GM23338 (cell line): ENCODE measurements around the gene CCNY.

Source experiments
- EZH2 ChIP-seq: fragments of 200-600 bp; sonication (generic); IDR thresholded peaks from one replicate; pipeline ENCODE4 v1.8.0; 2017; ENCODE audit warnings: antibody characterized with exemption, mild to moderate bottlenecking, low read depth; ENCODE audit not compliant: unreplicated experiment
- EZH2phosphoT487 ChIP-seq: fragments of 200-600 bp; sonication (generic); IDR thresholded peaks from one replicate; pipeline ENCODE4 v1.8.1; 2018; ENCODE audit warnings: antibody characterized with exemption; ENCODE audit not compliant: unreplicated experiment
- JUNB ChIP-seq: IDR thresholded peaks from one replicate; pipeline ENCODE4 v1.6.1; 2016; ENCODE audit warnings: antibody characterized with exemption; ENCODE audit not compliant: unreplicated experiment
- POLR2AphosphoS5 ChIP-seq: IDR thresholded peaks from 2 replicates; pipeline ENCODE4 v1.6.1; 2016; ENCODE audit warnings: antibody characterized with exemption, low read depth
- TF ChIP-seq, protein P1 (sequence below), 2 experiments: fragments of 200-600 bp in 1 of 2; sonication (generic) in 1 of 2; conservative IDR thresholded peaks; 2 replicates each; pipeline versions ENCODE4 v1.5.1 to v1.6.1; 2016 to 2017; ENCODE audit warnings: antibody characterized with exemption in 2 of 2, low read depth in 2 of 2, mild to moderate bottlenecking in 2 of 2, moderate library complexity in 1 of 2
- TF ChIP-seq, protein P2 (sequence below): IDR thresholded peaks from one replicate; pipeline ENCODE4 v1.6.1; 2018; ENCODE audit warnings: antibody characterized with exemption; ENCODE audit not compliant: unreplicated experiment

DNA sequence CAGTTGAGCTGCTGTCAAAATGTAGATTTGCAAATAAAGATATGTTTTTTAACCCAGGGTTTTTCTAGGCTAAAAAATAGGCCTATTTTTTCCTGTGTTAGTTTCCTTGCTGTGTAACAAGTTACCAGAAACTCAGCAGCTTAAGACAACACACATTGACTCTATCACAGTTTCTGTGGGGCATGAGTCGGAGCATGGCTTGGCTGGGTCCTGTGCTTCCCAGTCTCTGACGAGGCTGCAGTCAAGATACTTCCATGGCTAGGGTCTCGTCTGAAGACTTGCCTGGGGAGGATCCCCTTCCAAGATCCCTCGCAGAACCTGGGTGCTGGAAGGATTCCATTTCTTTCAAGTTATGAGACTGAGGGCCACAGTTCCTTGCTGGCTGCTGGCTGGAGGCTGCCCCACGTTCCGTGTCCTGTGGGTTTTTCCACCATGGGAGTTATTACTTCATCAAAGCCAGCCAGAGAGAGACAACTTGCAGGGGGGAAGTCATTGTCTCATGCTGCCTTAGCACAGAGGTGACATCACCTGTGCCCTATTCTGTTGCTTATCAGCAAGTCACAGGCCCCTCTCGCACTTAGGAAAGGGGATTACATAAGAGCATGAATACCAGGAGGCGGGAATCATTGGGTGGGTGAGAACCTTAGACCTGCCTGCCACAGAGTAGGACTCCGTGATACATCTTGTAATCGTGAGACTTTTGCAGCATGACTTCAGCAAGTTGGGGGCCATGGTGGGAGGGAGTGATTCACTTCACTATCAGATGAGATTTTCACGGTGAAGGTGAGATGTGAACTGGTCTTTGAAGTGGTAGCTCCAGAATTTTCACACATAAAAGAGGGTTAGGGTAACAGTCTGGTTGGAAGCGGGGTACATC, 77.9 kb downstream of the CCNY start:
- TF ChIP-seq, protein P1, sequence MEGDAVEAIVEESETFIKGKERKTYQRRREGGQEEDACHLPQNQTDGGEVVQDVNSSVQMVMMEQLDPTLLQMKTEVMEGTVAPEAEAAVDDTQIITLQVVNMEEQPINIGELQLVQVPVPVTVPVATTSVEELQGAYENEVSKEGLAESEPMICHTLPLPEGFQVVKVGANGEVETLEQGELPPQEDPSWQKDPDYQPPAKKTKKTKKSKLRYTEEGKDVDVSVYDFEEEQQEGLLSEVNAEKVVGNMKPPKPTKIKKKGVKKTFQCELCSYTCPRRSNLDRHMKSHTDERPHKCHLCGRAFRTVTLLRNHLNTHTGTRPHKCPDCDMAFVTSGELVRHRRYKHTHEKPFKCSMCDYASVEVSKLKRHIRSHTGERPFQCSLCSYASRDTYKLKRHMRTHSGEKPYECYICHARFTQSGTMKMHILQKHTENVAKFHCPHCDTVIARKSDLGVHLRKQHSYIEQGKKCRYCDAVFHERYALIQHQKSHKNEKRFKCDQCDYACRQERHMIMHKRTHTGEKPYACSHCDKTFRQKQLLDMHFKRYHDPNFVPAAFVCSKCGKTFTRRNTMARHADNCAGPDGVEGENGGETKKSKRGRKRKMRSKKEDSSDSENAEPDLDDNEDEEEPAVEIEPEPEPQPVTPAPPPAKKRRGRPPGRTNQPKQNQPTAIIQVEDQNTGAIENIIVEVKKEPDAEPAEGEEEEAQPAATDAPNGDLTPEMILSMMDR (conservative IDR thresholded peaks at IDR 0.05; ENCODE audit: low read depth in 2 of 2) = no peak
- TF ChIP-seq POLR2AphosphoS5 (no peak), EZH2 (no peak), EZH2phosphoT487 (no peak), JUNB (no peak)
- TF ChIP-seq, protein P2, sequence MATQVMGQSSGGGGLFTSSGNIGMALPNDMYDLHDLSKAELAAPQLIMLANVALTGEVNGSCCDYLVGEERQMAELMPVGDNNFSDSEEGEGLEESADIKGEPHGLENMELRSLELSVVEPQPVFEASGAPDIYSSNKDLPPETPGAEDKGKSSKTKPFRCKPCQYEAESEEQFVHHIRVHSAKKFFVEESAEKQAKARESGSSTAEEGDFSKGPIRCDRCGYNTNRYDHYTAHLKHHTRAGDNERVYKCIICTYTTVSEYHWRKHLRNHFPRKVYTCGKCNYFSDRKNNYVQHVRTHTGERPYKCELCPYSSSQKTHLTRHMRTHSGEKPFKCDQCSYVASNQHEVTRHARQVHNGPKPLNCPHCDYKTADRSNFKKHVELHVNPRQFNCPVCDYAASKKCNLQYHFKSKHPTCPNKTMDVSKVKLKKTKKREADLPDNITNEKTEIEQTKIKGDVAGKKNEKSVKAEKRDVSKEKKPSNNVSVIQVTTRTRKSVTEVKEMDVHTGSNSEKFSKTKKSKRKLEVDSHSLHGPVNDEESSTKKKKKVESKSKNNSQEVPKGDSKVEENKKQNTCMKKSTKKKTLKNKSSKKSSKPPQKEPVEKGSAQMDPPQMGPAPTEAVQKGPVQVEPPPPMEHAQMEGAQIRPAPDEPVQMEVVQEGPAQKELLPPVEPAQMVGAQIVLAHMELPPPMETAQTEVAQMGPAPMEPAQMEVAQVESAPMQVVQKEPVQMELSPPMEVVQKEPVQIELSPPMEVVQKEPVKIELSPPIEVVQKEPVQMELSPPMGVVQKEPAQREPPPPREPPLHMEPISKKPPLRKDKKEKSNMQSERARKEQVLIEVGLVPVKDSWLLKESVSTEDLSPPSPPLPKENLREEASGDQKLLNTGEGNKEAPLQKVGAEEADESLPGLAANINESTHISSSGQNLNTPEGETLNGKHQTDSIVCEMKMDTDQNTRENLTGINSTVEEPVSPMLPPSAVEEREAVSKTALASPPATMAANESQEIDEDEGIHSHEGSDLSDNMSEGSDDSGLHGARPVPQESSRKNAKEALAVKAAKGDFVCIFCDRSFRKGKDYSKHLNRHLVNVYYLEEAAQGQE = no peak
